GM21526 (cell line): Measurements from ENCODE around the gene IYD.
A peak's percentile ranks its signal among the peaks of the same experiment; 100 is the strongest.

ENCODE experiments used
- ATAC-seq: cut with Tn5 transposase; IDR thresholded peaks from one replicate; pipeline ENCODE4 v1.9.1; 2021; ENCODE audit warnings: moderate library complexity; ENCODE audit not compliant: unreplicated experiment, low FRiP score

The IYD gene

DNA sequence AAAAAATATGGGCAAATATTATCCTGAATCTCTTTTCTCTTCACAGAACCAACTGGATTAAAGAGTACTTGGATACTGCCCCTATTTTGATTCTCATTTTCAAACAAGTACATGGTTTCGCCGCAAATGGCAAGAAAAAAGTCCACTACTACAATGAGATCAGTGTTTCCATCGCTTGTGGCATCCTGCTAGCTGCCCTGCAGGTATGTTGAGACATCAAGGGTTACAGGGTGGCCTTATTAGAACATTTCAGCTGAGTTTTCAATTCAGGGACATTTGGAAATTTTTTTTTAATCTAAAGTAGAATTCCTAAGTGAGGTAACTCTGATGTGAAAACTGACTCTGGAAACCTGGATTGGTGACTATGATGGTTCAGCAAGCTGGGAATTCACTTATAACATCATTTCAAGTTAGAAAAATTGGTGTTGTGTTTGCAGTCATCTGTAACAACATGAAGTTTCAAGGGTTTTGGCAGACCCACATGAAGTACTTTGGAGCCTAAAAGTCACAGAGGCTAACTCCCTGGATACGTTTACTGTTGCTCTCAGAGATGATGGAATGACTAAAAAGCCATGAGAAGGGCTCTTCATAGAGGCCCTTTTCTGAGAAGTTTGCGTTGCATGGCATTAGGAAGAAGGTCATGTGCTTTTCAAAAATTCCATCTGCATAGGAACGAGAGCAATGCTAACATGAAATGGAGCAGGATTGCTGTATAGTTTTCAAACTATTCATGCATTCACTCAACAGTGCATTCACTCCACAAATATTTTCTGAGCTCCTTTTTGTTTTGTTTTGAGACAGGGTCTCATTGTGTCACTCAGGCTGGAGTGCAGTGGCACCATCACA, 25.5 kb downstream of the IYD start:
- ATAC-seq = no peak

- no peak for ATAC-seq
These were observed 26.1 kb downstream of the IYD start for GRCh38 chr6:150394899-150395295.

DNA sequence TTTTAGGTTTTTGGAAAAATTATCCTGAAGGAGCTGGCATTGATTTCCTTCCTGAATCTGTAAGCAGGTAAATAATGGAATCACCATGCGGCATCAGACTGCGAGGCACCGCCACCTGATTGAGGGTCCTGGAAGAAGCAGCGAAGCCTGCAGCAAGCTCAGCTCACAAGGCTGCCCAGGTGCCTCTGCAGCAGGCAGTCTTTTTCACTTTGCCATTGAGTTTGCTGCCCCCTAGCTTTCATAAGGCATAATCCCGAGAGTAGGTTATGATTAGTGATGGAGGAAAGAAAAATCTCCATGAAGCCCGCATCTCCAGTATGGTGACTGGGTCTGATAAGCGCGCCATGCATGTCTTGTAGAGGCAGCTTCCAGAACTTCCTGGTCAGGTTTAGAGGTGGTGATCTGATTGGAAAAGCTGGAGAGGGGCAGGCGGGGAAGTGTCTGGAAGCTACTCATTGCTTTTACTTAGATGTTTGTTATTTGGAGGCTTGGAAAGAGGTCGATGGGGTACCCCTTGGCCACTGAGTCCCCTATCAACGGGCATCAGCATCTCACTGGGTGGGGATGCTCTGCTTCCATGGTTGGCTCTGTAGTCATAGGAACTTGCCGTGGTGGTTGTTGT, 26.7 kb downstream of the IYD start:
- ATAC-seq = no peak

DNA sequence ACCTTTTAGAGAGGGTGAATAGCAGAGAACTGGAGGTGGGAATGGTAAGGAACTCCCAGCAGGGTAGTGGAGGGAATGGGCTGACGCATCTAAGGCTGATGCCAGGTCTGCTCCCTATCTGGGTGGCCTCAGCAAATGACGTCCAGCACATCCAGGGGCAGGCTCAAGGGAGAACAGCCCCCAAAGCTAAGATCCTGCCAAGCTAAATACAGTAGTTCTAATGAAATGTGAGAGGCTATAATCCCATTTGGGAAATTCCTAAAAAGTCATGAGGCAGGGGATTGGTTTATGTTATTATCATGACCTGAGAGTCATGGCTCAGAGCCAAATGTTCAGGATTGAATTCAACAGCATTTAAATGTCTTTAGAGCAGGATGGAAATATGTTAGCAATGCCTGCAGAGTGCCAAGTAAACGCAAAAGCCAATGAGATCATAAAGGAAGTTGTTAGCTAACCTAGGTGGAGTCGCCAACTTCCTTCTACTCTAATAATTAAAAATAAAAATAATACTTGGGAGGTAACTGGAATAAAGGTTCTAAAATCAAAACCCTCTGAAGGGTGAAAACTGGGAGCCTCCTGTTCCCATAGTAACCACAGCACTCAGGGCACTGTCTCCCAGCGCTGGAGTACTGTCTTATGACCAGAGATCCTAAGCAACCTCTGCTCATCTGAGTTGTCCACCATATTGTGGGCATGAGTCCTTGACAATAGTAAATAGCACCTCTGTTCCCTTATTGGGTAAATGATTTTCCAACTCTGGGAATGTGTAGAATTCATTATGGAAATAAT, 34.8 kb downstream of the IYD start:
- ATAC-seq = no peak

GRCh38 chr6:150406948-150407347, 38.1 kb downstream of the IYD start:
- ATAC-seq = no peak

DNA sequence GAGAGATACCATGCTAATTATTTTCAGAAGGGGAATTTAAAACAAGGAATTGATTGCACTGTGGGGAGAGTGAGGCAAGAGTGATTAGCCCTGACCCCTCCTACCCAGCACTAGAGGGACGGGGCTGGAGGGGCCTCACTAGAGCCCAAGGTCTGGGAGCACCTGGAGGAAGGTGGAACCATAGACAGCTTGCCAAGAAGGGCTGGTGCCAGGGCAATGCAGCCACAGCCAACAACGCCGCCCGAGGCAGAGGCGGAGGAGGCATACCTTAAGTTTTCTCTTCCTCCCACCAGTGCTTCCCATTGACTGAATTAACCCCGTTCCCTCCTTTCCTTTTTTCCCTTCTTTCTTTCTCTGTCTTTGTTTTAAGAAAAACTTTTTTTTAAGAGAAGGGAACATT, 40.0 kb downstream of the IYD start:
- ATAC-seq = no peak

DNA sequence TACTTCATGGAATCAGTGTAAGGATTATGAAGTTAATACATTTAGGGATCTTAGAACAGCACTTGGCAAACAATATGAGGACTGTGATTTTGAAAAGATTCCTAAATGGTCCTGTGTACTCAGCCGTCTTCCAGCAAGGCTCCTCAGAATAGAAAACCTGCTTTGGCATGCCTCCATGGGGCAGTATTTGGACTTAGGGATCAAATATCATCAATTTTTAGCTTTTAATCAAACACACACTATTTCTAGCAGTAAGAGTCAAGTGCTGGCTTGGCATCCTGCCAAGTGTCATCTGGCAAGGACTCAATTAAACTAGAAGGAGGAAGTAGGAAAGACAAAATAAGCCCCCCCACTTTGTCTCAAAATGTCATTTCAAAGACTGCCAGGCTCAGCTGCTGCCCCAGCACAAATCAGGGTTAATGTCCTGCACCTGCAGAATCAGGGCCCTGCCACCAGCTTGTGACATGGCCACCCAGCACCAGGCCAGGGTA, 40.8 kb downstream of the IYD start:
- ATAC-seq = no peak

- ATAC-seq = no peak
These were observed 41.6 kb downstream of the IYD start for GRCh38 chr6:150410399-150410798.

GRCh38 chr6:150410906-150411305, 42.1 kb downstream of the IYD start:
- no peak for ATAC-seq

DNA sequence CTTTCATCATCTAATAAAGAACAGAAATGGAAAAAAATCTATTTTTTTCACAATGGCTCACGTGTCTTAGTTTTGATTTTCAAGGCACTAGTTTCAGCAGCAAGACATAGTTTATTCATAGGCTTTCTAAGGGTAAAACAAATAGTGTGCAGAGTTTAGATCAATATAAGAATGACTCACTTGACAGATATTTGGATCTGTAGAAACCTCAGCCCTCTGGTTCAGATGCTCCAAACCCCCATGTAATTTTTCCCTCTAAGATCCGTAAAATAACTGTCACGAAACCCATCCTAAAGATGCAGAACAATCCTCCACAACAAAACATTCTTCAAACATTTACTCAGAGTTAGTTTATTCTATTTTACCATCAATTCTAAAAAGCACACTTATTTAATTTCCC, 43.4 kb downstream of the IYD start:
- ATAC-seq = no peak

- ATAC-seq = no peak
These were observed 44.4 kb downstream of the IYD start for GRCh38 chr6:150413198-150413597.

GRCh38 chr6:150413781-150414281, 45.0 kb downstream of the IYD start:
- ATAC-seq = no peak

DNA sequence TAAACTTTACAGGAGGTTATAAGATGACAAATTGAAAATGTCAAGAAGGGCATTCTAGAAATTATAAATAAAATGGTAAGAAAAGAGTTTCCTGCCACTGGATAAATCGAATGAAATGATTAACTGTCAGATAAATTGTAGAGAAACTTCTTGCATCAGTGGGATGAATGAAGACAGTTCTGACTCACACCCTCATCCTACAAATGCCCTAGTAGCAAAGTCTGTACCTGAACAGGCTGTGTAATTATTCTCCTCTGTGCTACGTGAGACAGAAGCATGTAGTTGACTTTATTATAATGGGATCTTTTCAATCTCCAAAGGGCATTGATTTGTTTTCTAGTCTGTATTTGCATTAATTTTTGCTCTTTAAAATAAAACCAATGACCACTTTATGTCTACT, 47.3 kb downstream of the IYD start:
- no peak for ATAC-seq

DNA sequence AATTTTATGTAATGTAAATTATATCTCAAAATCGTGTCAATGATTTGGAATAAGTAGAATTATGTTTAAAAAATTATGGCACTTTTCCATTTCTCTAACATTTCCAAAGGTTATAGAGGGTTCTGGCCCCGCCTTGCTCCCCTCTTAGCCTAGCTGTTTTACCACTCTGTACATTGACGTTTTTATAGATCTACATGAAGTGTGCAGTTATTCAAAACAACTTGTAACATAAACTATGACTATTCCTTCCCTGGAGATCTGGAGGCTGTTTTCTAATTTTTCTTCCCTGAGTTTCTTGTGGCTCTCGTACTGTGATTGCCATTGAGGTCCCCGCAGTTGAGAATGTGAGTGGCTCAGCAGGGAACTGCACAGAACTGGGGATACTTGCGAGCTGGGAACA, 48.4 kb downstream of the IYD start:
- no peak for ATAC-seq

- peak; percentile 78 for ATAC-seq
These were observed 49.4 kb downstream of the IYD start for GRCh38 chr6:150417899-150418826.

GRCh38 chr6:150418827-150419594, 50.2 kb downstream of the IYD start:
- ATAC-seq = no peak

GRCh38 chr6:150420428-150420827, 51.6 kb downstream of the IYD start:
- no peak for ATAC-seq

GRCh38 chr6:150420926-150421325, 52.1 kb downstream of the IYD start:
- no peak for ATAC-seq

DNA sequence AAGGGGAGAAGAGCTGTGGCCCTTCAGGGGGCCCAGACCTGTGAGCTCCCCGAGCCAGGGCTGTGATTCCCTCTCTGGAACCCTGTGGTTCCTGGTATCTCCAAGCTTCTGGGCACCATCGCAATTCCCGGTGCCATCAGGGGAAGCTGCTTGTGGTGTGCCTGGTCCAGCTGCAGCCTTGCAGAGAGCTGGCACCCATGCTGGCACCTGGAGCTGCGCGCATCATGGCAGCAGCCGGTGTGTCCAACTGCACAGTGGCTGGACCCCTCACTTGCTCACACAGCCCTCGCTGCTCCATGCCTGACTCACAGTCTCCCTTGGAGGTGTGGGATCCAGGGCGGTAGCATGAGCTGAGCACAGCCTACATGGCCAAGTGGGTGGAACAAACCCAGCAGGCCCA, 56.7 kb downstream of the IYD start:
- no peak for ATAC-seq
